ENCODE results near the gene HOXA6. TPM values are rescaled to one million over a fixed set of nuclear protein-coding genes. Genes with fewer than 3 reads are reported as not detected.

HOXA6 gene
- 1.4 TPM in 1 of 2 replicates, not detected in the other for total RNA-seq

DNA sequence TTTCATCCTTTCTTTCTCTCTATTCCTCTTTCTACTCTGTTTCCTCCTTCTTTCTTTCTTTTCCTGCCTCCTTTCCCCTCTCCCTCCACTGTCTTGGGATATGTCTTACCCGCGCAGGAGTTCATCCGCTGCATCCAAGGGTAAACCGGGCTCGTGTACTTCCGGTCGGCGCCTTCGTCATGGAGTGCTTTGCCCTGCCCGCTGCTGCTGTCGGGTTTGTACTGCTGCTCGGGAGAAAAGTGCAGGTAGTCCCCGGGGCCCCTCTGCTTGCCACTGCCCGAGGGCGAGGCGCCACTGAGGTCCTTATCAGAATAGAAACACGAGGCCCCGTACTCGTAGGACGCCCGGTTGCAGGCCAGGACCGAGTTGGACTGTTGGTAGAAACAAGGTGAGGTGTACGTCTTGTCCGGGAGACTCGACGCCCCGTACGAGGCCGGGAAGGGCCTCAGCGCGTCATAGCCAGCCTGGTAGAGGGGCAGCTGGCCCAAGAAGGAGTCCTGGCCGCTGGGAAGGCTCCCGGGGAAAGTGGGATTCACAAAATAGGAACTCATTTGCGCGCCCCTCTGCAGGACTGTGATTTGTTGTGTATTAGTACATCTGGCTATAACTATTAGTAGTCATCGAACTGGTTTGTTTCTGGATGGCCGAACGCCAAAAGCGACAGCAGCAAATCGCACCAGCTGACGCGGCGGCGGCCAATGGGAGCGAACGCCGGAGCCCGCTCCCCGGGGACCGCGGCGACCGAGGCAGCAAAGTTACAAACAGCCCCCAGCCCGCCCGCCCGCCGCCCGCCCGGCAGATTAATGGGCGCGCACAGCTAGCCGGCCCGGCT lies at the start of gene HOXA6:
Gene HOXA6, minus strand, starts transcription at position 576 of the 832 bp plus-strand sequence. Its CDS starts 25 bp downstream, at position 551.

DNA sequence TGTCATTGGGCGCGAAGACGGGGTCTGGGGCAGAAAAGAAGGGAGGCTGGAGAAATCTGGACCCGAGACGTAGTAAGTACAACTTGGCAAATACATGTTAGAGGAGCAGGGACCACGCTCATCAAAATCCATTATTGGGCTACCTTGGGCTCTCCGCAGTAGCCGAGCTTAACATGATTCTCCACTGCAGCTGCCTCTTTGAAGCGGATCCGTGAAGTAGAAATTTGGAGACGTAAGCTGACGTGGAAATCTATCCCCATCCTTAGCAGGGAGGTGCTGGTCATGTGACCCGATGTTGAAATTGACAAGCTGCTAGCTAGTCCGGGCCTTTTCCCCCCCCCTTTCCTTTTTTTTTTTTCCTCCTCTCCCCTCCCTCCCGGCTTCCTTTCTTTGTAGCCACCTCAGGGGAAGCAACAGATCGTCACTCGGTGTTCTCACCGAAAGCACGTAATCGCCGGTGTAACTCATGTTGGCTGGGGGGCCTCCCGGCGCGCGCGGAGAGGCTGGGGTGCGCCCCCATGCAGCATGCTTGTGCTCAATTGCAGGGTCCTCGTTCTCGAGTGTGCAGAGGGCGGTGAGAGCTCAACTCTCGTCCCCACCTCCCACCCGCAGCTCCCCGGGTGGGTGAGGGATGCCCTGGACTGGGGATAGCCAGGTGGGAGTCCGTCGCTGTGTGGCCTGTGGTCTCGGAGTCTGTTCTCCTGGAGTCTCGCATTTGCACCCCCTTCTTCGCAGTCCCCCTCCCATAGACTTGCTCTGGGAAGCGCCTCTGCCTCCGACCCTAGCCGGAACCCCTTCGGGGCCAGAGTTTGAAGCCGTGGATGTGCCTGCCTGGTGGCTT lies 37.7 kb upstream of the HOXA6 start, which contains the start of gene HOXA11:
Gene HOXA11, minus strand, starts transcription at position 220 of the 841 bp plus-strand sequence. Its CDS starts 88 bp downstream, at position 132.

DNA sequence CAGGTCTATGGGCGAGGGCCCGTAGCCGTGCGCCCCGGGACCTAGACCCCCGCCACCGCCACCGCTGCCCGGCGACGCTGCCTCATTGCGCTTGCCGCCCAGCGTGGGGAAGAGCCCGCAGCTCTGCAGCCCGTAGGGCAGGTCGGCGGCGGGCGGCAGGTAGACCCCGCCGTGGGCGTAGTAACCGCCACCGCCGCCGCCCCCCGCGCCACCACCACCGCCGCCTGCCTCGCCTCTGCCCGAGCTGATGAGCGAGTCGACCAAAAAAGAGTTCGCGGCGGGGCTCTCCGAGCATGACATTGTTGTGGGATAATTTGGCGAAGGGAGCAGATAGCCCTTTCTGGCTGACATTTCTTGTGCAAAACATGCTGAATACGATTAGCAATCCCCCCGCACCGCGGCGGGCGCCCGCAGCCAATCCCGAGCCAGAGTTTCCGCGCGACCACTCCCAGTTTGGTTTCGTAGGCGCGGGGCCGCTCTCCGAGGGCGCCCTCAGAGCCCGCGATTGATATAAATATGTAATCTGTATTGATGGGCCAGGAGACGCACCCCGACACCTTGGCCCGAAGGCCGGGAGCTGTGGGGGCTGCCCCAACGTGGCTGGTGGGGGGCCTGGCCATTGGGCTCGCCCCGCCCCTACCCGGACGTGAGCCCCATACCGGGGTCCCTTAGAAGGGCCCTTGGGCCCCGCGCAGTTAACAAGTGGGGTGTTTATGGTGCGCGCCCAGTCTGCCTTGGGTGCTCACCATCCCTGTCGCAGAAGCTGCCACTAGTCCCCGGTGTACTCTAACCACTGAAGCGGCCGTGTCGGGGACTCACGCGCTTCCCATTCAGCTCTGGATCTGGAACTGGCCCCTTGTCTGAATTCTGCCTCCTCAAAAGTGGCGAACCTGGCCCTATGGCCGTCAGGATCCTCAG lies 26.6 kb upstream of the HOXA6 start, which contains the start of gene HOXA10:
Gene HOXA10, minus strand, starts transcription at position 365 of the 918 bp plus-strand sequence. Its CDS starts 14 bp downstream, at position 351.

DNA sequence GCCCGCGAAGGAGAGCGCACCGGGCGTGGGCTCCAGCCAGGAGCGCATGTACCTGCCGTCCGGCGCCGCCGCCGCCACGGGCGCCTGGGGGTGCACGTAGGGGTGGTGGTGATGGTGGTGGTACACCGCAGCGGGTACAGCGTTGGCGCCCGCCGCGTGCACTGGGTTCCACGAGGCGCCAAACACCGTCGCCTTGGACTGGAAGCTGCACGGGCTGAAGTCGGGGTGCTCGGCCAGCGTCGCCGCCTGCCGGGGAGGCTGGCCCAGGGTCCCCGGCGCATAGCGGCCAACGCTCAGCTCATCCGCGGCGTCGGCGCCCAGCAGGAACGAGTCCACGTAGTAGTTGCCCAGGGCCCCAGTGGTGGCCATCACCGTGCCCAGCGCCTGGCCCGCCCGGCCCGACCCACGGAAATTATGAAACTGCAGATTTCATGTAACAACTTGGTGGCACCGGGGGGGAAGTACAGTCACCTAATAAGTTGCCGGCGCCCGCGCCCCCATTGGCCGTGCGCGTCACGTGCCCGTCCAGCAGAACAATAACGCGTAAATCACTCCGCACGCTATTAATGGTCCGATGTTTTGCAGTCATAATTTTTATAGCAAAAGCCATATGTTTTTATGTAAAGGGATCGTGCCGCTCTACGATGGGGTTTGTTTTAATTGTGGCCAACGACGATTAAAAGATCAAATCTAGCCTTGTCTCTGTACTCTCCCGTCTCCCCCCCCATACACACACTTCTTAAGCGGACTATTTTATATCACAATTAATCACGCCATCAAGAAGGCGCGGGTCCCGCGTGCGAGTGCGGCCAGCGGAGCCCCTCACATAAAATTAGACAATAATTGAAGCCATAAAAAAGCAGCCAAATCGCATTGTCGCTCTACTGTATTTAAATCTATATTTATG lies 17.8 kb upstream of the HOXA6 start, which contains the start of gene HOXA9:
Gene HOXA9, minus strand, starts transcription at position 449 of the 907 bp plus-strand sequence. Its CDS starts 80 bp downstream, at position 369.

DNA sequence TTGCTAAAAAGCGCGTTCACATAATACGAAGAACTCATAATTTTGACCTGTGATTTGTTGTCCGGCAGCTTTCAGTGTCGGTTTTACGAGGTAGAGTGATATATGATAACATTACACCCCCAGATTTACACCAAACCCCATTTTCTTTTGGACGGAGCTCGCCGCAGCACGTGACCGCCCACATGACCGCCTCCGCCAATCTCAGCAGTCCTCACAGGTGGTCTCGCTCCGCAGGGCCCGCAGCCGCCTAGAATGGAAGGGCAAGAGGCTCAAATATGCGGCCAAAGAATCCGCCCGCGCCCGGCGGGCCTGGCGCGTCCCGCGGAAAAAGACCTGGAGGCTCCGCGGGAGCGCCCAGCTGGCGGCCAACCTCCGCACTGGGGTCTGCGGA lies 8.9 kb upstream of the HOXA6 start, which contains the start of gene HOXA7:
Gene HOXA7, minus strand, starts transcription at position 168 of the 391 bp plus-strand sequence. Its CDS starts 130 bp downstream, at position 38.

DNA sequence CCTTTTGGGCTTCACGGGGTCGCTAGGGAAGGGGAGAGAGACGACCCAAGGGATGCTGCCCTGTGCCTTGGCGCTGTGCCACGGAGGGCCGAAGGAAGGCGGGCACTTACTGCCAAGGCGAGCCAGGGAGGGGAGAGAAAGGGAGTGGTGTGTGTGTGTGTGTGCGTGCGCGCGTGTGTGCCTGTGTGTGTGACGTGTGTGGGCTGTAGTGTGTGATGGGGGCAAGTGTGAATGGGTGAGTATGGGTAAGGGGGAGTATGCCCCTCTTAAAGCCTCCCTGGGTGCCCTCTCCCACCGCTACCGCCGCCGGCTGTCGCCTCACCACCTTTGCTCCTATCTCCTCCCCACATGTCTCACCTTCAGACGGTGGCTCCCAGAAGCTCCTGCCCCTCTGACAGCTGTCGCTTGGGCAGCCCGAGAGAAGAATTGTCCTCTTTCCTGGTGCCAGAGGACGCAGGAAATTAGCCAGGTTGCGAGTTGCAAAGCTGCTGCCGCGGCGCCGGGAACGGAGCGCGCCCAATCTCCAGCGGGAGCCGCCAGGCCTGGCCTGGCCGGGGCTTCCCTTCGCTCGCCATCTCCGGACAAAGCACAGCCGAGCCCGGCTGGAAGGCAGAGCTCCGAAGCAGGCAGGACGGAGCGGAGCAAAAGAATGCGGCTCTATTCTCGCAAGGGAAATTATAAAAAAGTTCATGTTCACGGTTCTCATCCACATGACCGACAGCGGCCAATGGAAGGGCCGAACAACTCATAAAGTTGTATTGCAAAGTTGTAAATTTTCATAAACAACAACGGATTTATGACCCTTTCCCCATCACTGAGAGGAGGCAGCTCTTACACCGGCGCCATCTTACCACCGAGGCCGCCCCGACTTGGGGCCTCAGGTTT lies 4.6 kb upstream of the HOXA6 start, which contains the start of gene HOXA3:
Gene HOXA3, minus strand, starts transcription at position 653 of the 885 bp plus-strand sequence. CDS start 41,943 bp downstream, outside the sequence.

DNA sequence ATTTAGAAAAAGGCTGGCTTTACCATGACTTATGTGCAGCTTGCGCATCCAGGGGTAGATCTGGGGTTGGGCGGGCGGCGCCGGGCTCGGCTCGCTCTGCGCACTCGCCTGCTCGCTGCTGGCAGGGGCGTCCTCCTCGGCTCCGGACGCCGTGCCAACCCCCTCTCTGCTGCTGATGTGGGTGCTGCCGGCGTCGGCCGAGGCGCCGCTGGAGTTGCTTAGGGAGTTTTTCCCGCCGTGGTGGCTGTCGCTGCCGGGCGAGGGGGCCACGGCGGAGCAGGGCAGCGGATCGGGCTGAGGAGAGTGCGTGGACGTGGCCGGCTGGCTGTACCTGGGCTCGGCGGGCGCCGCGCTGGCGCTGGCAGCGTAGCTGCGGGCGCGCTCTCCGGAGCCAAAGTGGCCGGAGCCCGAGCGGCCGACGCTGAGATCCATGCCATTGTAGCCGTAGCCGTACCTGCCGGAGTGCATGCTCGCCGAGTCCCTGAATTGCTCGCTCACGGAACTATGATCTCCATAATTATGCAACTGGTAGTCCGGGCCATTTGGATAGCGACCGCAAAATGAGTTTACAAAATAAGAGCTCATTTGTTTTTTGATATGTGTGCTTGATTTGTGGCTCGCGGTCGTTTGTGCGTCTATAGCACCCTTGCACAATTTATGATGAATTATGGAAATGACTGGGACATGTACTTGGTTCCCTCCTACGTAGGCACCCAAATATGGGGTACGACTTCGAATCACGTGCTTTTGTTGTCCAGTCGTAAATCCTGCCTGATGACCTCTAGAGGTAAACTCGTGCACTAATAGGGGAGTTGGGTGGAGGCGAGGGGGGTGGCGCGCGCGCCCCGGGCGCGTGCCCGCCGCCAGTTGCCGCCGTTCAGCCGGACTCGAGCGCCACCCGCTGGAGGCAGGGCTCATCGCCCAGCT lies 4.3 kb downstream of the HOXA6 start, which contains the start of gene HOXA5:
Gene HOXA5, minus strand, starts transcription at position 659 of the 927 bp plus-strand sequence. Its CDS starts 74 bp downstream, at position 585.

DNA sequence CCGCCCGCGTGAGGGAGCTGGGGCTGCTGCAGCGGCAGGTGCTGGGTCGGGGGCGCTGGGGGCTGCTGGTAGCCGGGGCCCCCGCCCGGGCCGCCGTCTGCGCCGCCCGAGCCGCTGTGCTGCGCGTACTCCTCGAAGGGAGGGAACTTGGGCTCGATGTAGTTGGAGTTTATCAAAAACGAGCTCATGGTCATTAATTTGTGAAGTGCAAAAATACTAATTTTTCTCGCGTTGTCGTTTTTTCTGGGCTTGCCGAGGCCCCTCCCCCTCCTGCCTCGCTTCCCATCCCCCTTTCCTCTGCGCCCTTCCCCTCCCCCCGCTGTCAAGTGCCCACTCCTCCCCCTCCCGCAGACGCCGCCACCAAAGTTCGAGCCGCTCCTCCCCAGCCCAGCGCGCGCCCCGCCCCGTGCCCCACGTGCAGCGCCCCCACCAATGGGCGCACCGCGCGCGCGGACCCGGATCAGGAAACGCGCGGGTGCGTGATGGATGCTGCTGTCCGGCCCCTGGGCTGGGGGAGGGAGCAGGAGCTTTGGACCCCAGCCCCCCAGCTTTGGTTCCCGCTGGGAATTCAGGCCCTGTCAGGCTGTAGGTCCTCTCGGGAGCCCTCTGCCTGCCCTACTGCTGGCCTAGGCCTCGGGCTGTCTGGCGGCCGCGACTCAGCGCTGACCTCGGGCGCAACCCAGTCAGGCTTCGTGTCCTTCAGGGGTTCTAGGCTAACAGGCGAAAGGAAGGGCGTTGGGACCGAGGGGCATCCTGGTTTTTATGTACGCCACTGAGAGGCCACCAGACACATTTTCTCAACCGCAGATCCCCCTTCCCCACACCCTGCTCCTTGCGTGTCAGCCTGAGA lies 16.8 kb downstream of the HOXA6 start, which contains the start of gene HOXA4:
Gene HOXA4, minus strand, starts transcription at position 218 of the 850 bp plus-strand sequence. Its CDS starts 24 bp downstream, at position 194.

DNA sequence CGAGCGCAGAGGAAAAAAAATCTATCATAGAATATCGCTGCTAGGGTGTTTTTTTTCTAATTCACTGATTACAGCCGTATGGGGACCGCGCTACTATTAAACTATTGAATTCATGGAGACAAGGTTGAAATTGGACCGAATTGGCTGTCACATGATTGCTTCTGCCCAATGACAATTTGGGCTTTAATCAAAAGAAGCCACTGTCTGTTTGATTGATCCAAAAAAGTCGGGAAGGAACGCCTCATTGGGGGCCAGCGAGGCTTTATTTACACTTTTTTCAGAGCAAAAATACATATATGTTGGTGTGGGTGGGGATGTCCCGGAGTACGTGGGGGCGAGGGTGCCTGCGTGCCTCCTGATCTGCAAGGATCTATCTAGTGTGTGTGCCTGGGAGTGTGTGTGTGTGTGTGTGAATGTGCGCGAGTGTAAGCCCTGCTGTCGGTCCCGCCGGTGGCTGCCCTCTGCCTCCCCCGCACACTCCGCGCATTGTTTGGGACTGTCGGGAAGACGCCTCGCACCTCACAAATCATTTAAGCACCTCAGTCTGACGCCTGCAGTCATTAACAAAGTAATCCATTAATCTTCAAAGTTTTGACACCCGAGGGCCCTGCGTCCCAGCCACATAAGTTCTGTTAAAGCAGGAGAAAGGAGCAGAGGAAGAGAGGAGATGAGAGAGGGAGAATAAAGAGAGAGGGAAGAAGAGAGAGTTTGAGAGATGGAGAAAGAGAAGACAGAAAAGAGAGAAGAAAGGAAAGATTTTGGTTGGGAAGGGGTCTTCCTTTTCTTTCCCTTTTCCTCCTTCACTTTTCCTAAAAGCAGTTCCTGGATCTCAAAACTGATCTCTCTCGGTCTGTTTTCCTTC lies 44.8 kb downstream of the HOXA6 start, which contains the start of gene HOXA2:
Gene HOXA2, minus strand, starts transcription at position 103 of the 862 bp plus-strand sequence. CDS start 183 bp downstream, outside the sequence.

DNA sequence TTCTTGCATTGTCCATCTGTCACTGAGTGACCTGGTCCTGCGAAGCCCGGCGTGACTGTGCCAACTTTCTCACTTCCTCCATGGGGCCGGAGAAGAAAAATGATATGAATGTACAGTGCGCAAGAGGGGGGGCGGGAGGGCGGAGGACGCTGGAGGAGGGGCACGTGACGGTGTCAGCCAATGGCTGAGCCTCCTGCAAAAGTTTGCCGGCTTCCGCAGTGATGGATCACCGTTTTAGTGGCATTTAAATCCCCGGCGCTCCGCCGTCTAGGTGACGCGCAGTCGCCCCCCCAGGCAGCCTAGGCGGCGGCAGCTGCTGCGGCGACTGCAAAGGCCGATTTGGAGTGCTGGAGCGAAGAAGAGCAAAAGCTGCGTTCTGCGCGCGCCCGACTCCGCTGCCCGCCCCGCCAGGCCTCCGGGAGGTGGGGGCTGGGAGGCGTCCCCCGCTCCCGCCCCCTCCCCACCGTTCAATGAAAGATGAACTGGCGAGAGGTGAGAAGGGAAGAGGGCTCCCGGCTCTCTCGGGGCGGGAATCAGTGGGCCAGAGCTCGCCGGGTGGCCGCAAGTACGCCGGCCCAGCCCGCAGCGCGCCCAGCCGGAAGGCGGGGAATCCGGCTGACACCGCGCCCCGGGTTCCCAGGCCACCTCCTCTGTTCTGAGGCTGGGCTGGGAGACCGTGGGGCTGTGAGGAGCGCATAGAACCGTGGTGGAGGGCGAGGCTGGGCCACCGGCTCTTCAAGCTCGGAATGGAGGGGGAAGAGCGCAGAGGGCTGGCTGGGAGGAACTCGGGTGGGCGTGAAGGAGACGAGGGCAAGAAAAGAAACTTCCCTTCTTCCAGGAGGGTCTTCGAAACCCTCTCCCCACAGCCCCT lies 51.4 kb downstream of the HOXA6 start, which contains the start of gene HOXA1:
Gene HOXA1, minus strand, starts transcription at position 104 of the 871 bp plus-strand sequence. Its CDS starts 88 bp downstream, at position 16.

